Left lung (tissue), 14 donors: ENCODE results near the gene FAM13A. TPM values are rescaled to one million over a fixed set of nuclear protein-coding genes. Genes with fewer than 3 reads are reported as not detected.

ENCODE experiments used
- ATAC-seq: fragments of 200-7000 bp; cut with Tn5 transposase; one replicate; pipeline ENCODE4 v1.9.1; 2020; ENCODE audit warnings: moderate library complexity
- DNase-seq, 4 donors: peaks; one replicate each; pipeline ENCODE4 v3.0.0-alpha.2; 2013 to 2020
- H3K27ac ChIP-seq, 2 donors: fragments of 200-600 bp; sonication (generic) in 1 of 2; one replicate each; pipeline versions ENCODE4 v1.5.0 to v1.8.0; 2020 to 2021
- H3K27me3 ChIP-seq, 2 donors: fragments of 200-600 bp; sonication (generic) in 1 of 2; one replicate each; pipeline versions ENCODE4 v1.5.0 to v1.8.0; 2020 to 2021
- H3K36me3 ChIP-seq, 2 donors: fragments of 200-600 bp; sonication (generic) in 1 of 2; one replicate each; pipeline versions ENCODE4 v1.5.0 to v1.8.0; 2020 to 2021
- H3K4me1 ChIP-seq, 2 donors: fragments of 200-600 bp; one replicate each; pipeline ENCODE4 v1.8.0; 2021
- H3K4me3 ChIP-seq, 2 donors: fragments of 200-600 bp; sonication (generic) in 1 of 2; one replicate each; pipeline versions ENCODE4 v1.5.0 to v1.8.0; 2020 to 2021; ENCODE audit warnings: mild to moderate bottlenecking in 1 of 2
- H3K9me3 ChIP-seq, 2 donors: fragments of 200-600 bp; sonication (generic) in 1 of 2; one replicate each; pipeline versions ENCODE4 v1.5.0 to v1.8.0; 2020 to 2021
- CTCF ChIP-seq, 2 donors: fragments of 200-600 bp; sonication (generic) in 1 of 2; IDR thresholded peaks; one replicate each; pipeline versions ENCODE4 v1.5.0 to v1.8.0; 2021; ENCODE audit warnings: antibody characterized with exemption in 2 of 2
- intact Hi-C, 2 donors: fragments of 100-400 bp; cut with DNase I; formaldehyde crosslinking; loops; one replicate each; pipeline versions ENCODE4 v1.11.2 to v1.14.2; 2022
- long read RNA-seq, 12 donors: library from polyadenylated mRNA in 2 of 12; unstranded in 2 of 12; transcript quantifications; one replicate each; pipeline ENCODE4 v2.0.0 and lab custom pipeline, GENCODE V29; 2019 to 2026
- polyA plus RNA-seq, 6 donors: library from polyadenylated mRNA; unstranded; fragments of 120-200 nt; gene quantifications; one replicate each; pipeline ENCODE4 v1.2.1, GENCODE V29; 2013; ENCODE audit not compliant: insufficient read length in 6 of 6
- total RNA-seq, 2 donors: library from RNA; stranded (reverse); fragmentation: NEBNext Ultra II Directional; extraction: Animal tissue kit (Norgen Biotek cat#: 25700); gene quantifications; one replicate each; pipeline ENCODE4 v1.2.1, GENCODE V29; 2021
- donor health status: DM: no; HTN: yes; CAD: no.
- donor health status: DM: no; HTN: no; CAD: no.

Gene FAM13A
- total RNA-seq (10 to 100 TPM; 22.2 to 24.7 TPM), polyA plus RNA-seq (10 to 100 TPM; 44.1 to 69.5 (median 57.5) TPM)
- long read RNA-seq, donor 1, partial matches to known transcripts, result 0 of 1 reads
- long read RNA-seq, donor 1, other reads (novel, unspliced or antisense), result 0 of 1 reads
- long read RNA-seq, donor 2, partial matches to known transcripts, result 0 of 2 reads
- long read RNA-seq, donor 2, other reads (novel, unspliced or antisense), result 0 of 2 reads
- long read RNA-seq, donor 3, full-length matches to known transcripts, result 7 of 7 reads
- long read RNA-seq, donor 3, partial matches to known transcripts, result 0 of 7 reads
- long read RNA-seq, donor 3, other reads (novel, unspliced or antisense), result 0 of 7 reads
- long read RNA-seq, donor 4, partial matches to known transcripts, result 4 of 6 reads
- long read RNA-seq, donor 4, other reads (novel, unspliced or antisense), result 1 of 6 reads
- long read RNA-seq, donor 5, partial matches to known transcripts, result 0 of 6 reads
- long read RNA-seq, donor 5, other reads (novel, unspliced or antisense), result 0 of 6 reads
- long read RNA-seq, donor 6, full-length matches to known transcripts, result 3 of 3 reads
- long read RNA-seq, donor 6, partial matches to known transcripts, result 0 of 3 reads
- long read RNA-seq, donor 6, other reads (novel, unspliced or antisense), result 0 of 3 reads
- long read RNA-seq, donor 7, partial matches to known transcripts, result 0 of 2 reads
- long read RNA-seq, donor 7, other reads (novel, unspliced or antisense), result 0 of 2 reads
- long read RNA-seq, donor 8, partial matches to known transcripts, result 0 of 4 reads
- long read RNA-seq, donor 8, other reads (novel, unspliced or antisense), result 0 of 4 reads
- long read RNA-seq, donor 9, result 0 reads
- long read RNA-seq, donor 10, partial matches to known transcripts, result 4 of 5 reads
- long read RNA-seq, donor 10, other reads (novel, unspliced or antisense), result 1 of 5 reads
- long read RNA-seq, donor 11, partial matches to known transcripts, result 0 of 1 reads
- long read RNA-seq, donor 11, other reads (novel, unspliced or antisense), result 0 of 1 reads
- long read RNA-seq, donor 12, partial matches to known transcripts, result 0 of 1 reads
- long read RNA-seq, donor 12, other reads (novel, unspliced or antisense), result 0 of 1 reads

DNA sequence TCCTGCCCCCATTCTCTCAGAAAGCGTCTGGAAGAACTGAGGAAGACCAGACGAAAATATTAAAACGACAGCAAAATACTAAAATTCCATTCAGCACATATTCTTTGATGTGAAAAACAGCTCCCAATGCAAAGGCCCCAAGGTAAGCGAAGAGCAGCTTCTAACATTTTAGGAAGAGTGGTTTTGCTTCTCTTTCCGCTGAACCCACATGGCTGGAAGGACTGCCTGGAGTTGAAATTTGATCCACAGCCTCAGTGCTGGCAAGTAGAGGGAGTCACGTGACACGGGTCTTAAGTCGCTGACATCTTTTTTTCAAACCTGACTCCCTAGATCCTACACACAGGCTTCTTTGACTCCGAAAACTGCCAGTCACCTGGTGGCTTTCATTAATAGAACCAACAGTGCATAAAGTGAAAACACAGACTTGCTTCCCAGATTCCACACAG is at the start of gene FAM13A:
TSS of gene FAM13A (minus strand) at position 233 of the 446 bp plus-strand sequence. CDS start at position 12, 221 bp downstream.
- Histone ChIP-seq H3K9me3 (no peaks in the 10 kb centered on the region), H3K36me3 (no peaks in the 10 kb centered on the region), H3K4me3 (peak within 1 kb of the TSS; percentile 21 to 40), H3K4me1 (peaks cover 0 to 17% of the 10 kb centered on the region in 2 donors), H3K27ac (peak within 1 kb of the TSS; percentile 59 to 81), H3K27me3 (no peaks in the 10 kb centered on the region)
- intact Hi-C loops, result no loop called here
- no peak for TF ChIP-seq CTCF (IDR thresholded peaks at IDR 0.05)
- peak; percentile 94 for ATAC-seq
- DNase-seq, result peak in 3 of 4 donors; percentile 81 to 97 (median 94)

GRCh38 chr4:89105726-89106125 is 48.7 kb upstream of the FAM13A start:
- Histone ChIP-seq H3K4me1 (peaks cover 5 to 6% of the 10 kb centered on the region in 2 donors), H3K27ac (no peak overlapping the region), H3K36me3 (no peaks in the 10 kb centered on the region), H3K4me3 (no peak overlapping the region), H3K9me3 (no peaks in the 10 kb centered on the region), H3K27me3 (peaks cover 0 to 17% of the 10 kb centered on the region in 2 donors)
- no peak for DNase-seq
- ATAC-seq, result no peak
- intact Hi-C loops, result no loop called here
- TF ChIP-seq CTCF (IDR thresholded peaks at IDR 0.05), result no peak

- no peak overlapping the region for H3K27ac ChIP-seq
- no peak for DNase-seq
- H3K36me3 ChIP-seq, result no peaks in the 10 kb centered on the region
- intact Hi-C loops, result no loop called here
- no peaks in the 10 kb centered on the region for H3K4me1 ChIP-seq
- no peak for TF ChIP-seq CTCF (IDR thresholded peaks at IDR 0.05)
- no peak overlapping the region for H3K4me3 ChIP-seq
- H3K9me3 ChIP-seq, result no peaks in the 10 kb centered on the region
- ATAC-seq, result no peak
- no peaks in the 10 kb centered on the region for H3K27me3 ChIP-seq
Observed at GRCh38 chr4:89101256-89102161, 44.5 kb upstream of the FAM13A start.

DNA sequence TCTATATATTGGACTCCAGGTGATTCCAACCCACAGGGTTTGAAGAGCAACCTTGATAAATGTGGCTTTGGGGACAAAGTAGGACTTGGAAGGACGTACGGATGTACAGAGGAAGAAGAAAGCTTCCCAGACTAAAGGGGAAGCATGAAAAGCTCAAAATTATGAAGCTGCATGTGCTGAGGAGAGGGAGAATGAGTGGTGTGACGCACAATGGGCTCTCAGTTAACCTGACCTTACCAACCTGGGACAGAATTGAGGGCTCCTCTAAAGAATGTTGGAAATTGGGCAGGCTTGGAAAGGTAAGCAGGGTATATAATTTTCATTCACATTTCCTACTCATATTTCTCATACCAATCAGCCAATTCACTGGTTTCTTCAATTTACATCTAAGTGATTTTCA is 43.9 kb upstream of the FAM13A start:
- Histone ChIP-seq H3K36me3 (no peaks in the 10 kb centered on the region), H3K27ac (no peak overlapping the region), H3K4me3 (no peak overlapping the region), H3K9me3 (no peaks in the 10 kb centered on the region), H3K27me3 (no peaks in the 10 kb centered on the region), H3K4me1 (no peaks in the 10 kb centered on the region)
- TF ChIP-seq CTCF (IDR thresholded peaks at IDR 0.05), result no peak
- DNase-seq (no peak), ATAC-seq (no peak)
- intact Hi-C loops, result no loop called here
